Measurements from ENCODE around the gene LRP1B.

DNA sequence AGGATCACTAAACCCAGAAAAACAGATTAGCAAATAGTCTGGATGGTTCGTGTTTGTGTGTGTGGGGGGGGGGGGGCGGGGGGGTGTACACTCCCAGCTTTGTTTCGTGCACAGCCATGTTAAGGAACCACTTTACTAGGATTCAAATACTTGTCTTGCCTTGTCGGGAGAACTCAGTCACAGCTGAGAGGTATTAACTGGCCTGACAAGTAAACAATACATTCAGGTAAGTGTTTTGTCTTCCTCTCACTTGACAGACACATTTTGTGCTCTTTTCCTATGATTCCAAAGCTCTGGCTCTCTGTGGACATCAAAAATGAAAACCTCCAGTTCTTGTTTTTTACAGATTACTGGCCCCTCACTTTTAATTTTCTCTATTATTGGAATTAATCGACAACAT lies 173.5 kb downstream of the LRP1B start:
- TF ChIP-seq POLR2A (IDR thresholded peaks at IDR 0.05; ENCODE audit: low read depth): no peak
- no peak for TF ChIP-seq CTCF (IDR thresholded peaks at IDR 0.05)
- TF ChIP-seq EP300 (IDR thresholded peaks at IDR 0.05): no peak
- no peak for TF ChIP-seq POLR2AphosphoS5 (IDR thresholded peaks at IDR 0.05)

Measured in esophagus muscularis mucosa (tissue), 4 donors.